Thyroid gland (tissue), 4 donors: ENCODE results near the gene NR3C2.

Experiments used
- POLR2A ChIP-seq, 2 donors: fragments of 450-650 bp; IDR thresholded peaks; one replicate each; pipeline ENCODE4 v1.6.1; 2017; ENCODE audit warnings: antibody characterized with exemption in 2 of 2, mild to moderate bottlenecking in 2 of 2, moderate library complexity in 1 of 2
- TF ChIP-seq, protein P1 (sequence below), 6 experiments: fragments of 200-600 bp in 3 of 6; fragments of 450-650 bp in 3 of 6; sonication (generic) in 3 of 6; IDR thresholded peaks; one replicate each; pipeline ENCODE4 v1.5.1; 2016 to 2019; ENCODE audit warnings: antibody characterized with exemption in 6 of 6, mild to moderate bottlenecking in 2 of 6, inconsistent platforms in 1 of 6, moderate library complexity in 1 of 6

DNA sequence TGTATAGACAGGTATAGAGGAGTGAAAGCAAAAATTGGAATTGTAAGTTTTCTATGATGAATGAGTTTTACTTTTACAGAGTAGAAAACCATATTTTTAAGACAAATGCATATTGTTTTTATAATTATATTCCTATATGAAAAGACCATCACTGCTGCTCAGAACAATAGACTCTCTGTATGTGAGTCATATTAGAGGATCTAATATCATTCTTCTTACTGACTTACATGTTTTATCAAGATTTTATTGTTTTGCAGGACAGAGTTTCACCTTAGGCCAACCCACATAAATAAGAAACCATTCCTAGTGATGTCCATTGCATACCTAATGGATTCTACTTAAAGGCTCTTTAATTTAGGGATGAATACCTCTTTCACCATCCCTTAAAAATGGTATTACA, 88.6 kb downstream of the NR3C2 start:
- TF ChIP-seq, protein P1, sequence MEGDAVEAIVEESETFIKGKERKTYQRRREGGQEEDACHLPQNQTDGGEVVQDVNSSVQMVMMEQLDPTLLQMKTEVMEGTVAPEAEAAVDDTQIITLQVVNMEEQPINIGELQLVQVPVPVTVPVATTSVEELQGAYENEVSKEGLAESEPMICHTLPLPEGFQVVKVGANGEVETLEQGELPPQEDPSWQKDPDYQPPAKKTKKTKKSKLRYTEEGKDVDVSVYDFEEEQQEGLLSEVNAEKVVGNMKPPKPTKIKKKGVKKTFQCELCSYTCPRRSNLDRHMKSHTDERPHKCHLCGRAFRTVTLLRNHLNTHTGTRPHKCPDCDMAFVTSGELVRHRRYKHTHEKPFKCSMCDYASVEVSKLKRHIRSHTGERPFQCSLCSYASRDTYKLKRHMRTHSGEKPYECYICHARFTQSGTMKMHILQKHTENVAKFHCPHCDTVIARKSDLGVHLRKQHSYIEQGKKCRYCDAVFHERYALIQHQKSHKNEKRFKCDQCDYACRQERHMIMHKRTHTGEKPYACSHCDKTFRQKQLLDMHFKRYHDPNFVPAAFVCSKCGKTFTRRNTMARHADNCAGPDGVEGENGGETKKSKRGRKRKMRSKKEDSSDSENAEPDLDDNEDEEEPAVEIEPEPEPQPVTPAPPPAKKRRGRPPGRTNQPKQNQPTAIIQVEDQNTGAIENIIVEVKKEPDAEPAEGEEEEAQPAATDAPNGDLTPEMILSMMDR (IDR thresholded peaks at IDR 0.05): no peak
- TF ChIP-seq POLR2A (IDR thresholded peaks at IDR 0.05): no peak
